ENCODE measurements around the gene ZSCAN9. TPM values are rescaled to one million over a fixed set of nuclear protein-coding genes. Genes with fewer than 3 reads are reported as not detected.

Gene ZSCAN9
- total and polyA plus RNA-seq, 8 donors: 10.6 to 39.8 (median 36.1) TPM

GRCh38 chr6:28266962-28267694, 42.1 kb downstream of the ZSCAN9 start, which contains the start of gene ZSCAN26:
Gene ZSCAN26 (plus strand): TSS chr6:28267143. CDS start chr6:28271920, 4,777 bp downstream.
- Histone ChIP-seq H3K27ac (peak within 1 kb of the TSS; percentile 84 to 85), H3K27me3 (peaks cover 0 to 5% of the 10 kb centered on the region in 2 donors), H3K4me1 (peaks cover 0 to 29% of the 10 kb centered on the region in 2 donors), H3K36me3 (peaks cover 0 to 5% of the 10 kb centered on the region in 2 donors), H3K9me3 (no peaks in the 10 kb centered on the region), H3K4me3 (peak within 1 kb of the TSS; percentile 51 to 68)
- DNase-seq (peak; percentile 85 to 93 (median 92)), ATAC-seq (peak; percentile 98)
- no peak for TF ChIP-seq CTCF (IDR thresholded peaks at IDR 0.05)
- intact Hi-C loops (cut with DNase I): no loop called here

- no peak for ATAC-seq
- no peak for DNase-seq
- peaks cover 0 to 11% of the 10 kb centered on the region in 2 donors for H3K36me3 ChIP-seq
- H3K9me3 ChIP-seq: no peaks in the 10 kb centered on the region
- intact Hi-C loops (cut with DNase I): no loop called here
- TF ChIP-seq CTCF (IDR thresholded peaks at IDR 0.05): no peak
- H3K27ac ChIP-seq: peak overlapping the region; percentile 84 to 85
- H3K4me1 ChIP-seq: peaks cover 0 to 29% of the 10 kb centered on the region in 2 donors
- H3K4me3 ChIP-seq: peak overlapping the region; percentile 51 to 68
- H3K27me3 ChIP-seq: peaks cover 0 to 5% of the 10 kb centered on the region in 2 donors
Measured at GRCh38 chr6:28267695-28268059, 42.6 kb downstream of the ZSCAN9 start.

GRCh38 chr6:28269492-28269891, 44.4 kb downstream of the ZSCAN9 start:
- DNase-seq (no peak), ATAC-seq (no peak)
- intact Hi-C loops (cut with DNase I): no loop called here
- TF ChIP-seq CTCF (IDR thresholded peaks at IDR 0.05): no peak
- peaks cover 0 to 29% of the 10 kb centered on the region in 2 donors for H3K4me1 ChIP-seq
- peaks cover 0 to 28% of the 10 kb centered on the region in 2 donors for H3K36me3 ChIP-seq
- no peaks in the 10 kb centered on the region for H3K9me3 ChIP-seq
- H3K4me3 ChIP-seq: no peak overlapping the region
- peak overlapping the region in 1 of 2 donors; percentile 39 for H3K27ac ChIP-seq
- H3K27me3 ChIP-seq: no peaks in the 10 kb centered on the region

GRCh38 chr6:28274888-28275287, 49.8 kb downstream of the ZSCAN9 start:
- intact Hi-C loops (cut with DNase I): no loop called here
- ATAC-seq (no peak), DNase-seq (no peak)
- Histone ChIP-seq H3K36me3 (peaks cover 0 to 56% of the 10 kb centered on the region in 2 donors), H3K27me3 (no peaks in the 10 kb centered on the region), H3K4me1 (peaks cover 0 to 2% of the 10 kb centered on the region in 2 donors), H3K9me3 (no peaks in the 10 kb centered on the region), H3K4me3 (no peak overlapping the region), H3K27ac (no peak overlapping the region)
- TF ChIP-seq CTCF (IDR thresholded peaks at IDR 0.05): no peak

- H3K4me1 ChIP-seq: peaks cover 0 to 16% of the 10 kb centered on the region in 2 donors
- no peak for DNase-seq
- no peak for TF ChIP-seq CTCF (IDR thresholded peaks at IDR 0.05)
- no peak overlapping the region for H3K4me3 ChIP-seq
- no peak for ATAC-seq
- no peak overlapping the region for H3K27ac ChIP-seq
- peaks cover 0 to 7% of the 10 kb centered on the region in 2 donors for H3K27me3 ChIP-seq
- H3K9me3 ChIP-seq: peaks cover 0 to under 1% of the 10 kb centered on the region in 2 donors
- intact Hi-C loops (cut with DNase I): no loop called here
- H3K36me3 ChIP-seq: peaks cover 0 to 44% of the 10 kb centered on the region in 2 donors
Measured at GRCh38 chr6:28277746-28278145, 52.7 kb downstream of the ZSCAN9 start.
